HepG2 (cell line): ENCODE measurements around the gene CHST13. TPM values are rescaled to one million over a fixed set of nuclear protein-coding genes. Genes with fewer than 3 reads are reported as not detected.

Source experiments
- BORCS8-MEF2B ChIP-seq: sonication (generic); formaldehyde crosslinking; IDR thresholded peaks from 2 replicates; pipeline ENCODE4 v1.8.0; 2022; ENCODE audit warnings: mild to moderate bottlenecking, missing genetic modification reagents
- CTCF ChIP-seq: sonication (generic); formaldehyde crosslinking; IDR thresholded peaks from 2 replicates; pipeline ENCODE4 v1.5.0; 2020; ENCODE audit warnings: mild to moderate bottlenecking, missing genetic modification reagents, moderate library complexity
- DPF2 ChIP-seq: sonication (generic); formaldehyde crosslinking; IDR thresholded peaks from 2 replicates; pipeline ENCODE4 v1.4.0; 2020; ENCODE audit warnings: mild to moderate bottlenecking, low read depth, missing genetic modification reagents, borderline replicate concordance
- FOXP4 ChIP-seq: sonication (generic); formaldehyde crosslinking; IDR thresholded peaks from 2 replicates; pipeline ENCODE4 v1.4.0; 2020; ENCODE audit warnings: missing genetic modification reagents
- MXD4 ChIP-seq: IDR thresholded peaks from 2 replicates; pipeline ENCODE4 v1.6.1; 2016; ENCODE audit warnings: mild to moderate bottlenecking, missing biosample characterization, missing genetic modification reagents
- NCOR1 ChIP-seq: fragments of 200-600 bp; sonication (generic); IDR thresholded peaks from 2 replicates; pipeline ENCODE4 v1.7.0; 2017; ENCODE audit warnings: antibody characterized with exemption, low read length, borderline replicate concordance
- POLR2G ChIP-seq: fragments of 200-400 bp; formaldehyde crosslinking; IDR thresholded peaks from 2 replicates; pipeline ENCODE4 v1.6.1; 2018; ENCODE audit warnings: mild to moderate bottlenecking, low read depth, low read length, moderate library complexity
- PPARG ChIP-seq: conservative IDR thresholded peaks from 2 replicates; pipeline ENCODE4 v1.6.1; 2016; ENCODE audit warnings: missing biosample characterization, missing genetic modification reagents
- RAD21 ChIP-seq: fragments of 450-650 bp; formaldehyde crosslinking; IDR thresholded peaks from 2 replicates; pipeline ENCODE4 v1.5.0; 2020; ENCODE audit warnings: mild to moderate bottlenecking
- RXRB ChIP-seq: IDR thresholded peaks from 2 replicates; pipeline ENCODE4 v1.6.1; 2016; ENCODE audit warnings: borderline replicate concordance, missing genetic modification reagents, missing compliant biosample characterization
- SOX13 ChIP-seq, 3 experiments: fragments of 450-650 bp in 1 of 3; sonication (generic) in 1 of 3; formaldehyde crosslinking in 1 of 3; IDR thresholded peaks in 2 of 3; conservative IDR thresholded peaks in 1 of 3; 2 replicates each; pipeline versions ENCODE4 v1.5.0 to v1.6.1; 2016 to 2020; ENCODE audit warnings: antibody characterized with exemption in 1 of 3, mild to moderate bottlenecking in 1 of 3, missing compliant biosample characterization in 1 of 3, missing genetic modification reagents in 1 of 3, moderate library complexity in 1 of 3
- SSRP1 ChIP-seq: IDR thresholded peaks from 2 replicates; pipeline ENCODE4 v1.6.1; 2016; ENCODE audit warnings: control low read depth
- ZBTB44 ChIP-seq: sonication (generic); formaldehyde crosslinking; IDR thresholded peaks from 2 replicates; pipeline ENCODE4 v1.4.0; 2020; ENCODE audit warnings: missing genetic modification reagents
- ZBTB7B ChIP-seq: sonication (generic); formaldehyde crosslinking; IDR thresholded peaks from 2 replicates; pipeline ENCODE4 v1.4.0; 2020; ENCODE audit warnings: missing genetic modification reagents
- polyA plus RNA-seq, 8 experiments: library from polyadenylated mRNA; depleted of rRNA in 3 of 8; stranded (reverse) in 7 of 8; unstranded in 1 of 8; fragments of >200 nt; fragmentation: Illumina TruSeq in 4 of 8; extraction: Trizol in 4 of 8; gene quantifications; 2 replicates each; pipeline versions ENCODE4 v1.2.1 to v1.2.3, GENCODE V29; 2011 to 2016; ENCODE audit warnings: low read depth in 4 of 8, missing spikeins in 1 of 8, mixed read lengths in 1 of 8; ENCODE audit not compliant: insufficient read depth in 1 of 8
- total RNA-seq, 5 experiments: library from RNA; depleted of rRNA; stranded (reverse); fragments of >200 nt; fragmentation: Illumina TruSeq; extraction: Trizol; gene quantifications; 2 replicates each; pipeline ENCODE4 v1.2.3, GENCODE V29; 2016; ENCODE audit warnings: low read depth in 1 of 5
- TF ChIP-seq, protein P1 (sequence below), 2 experiments: sonication (generic) in 1 of 2; formaldehyde crosslinking in 1 of 2; IDR thresholded peaks; 2 replicates each; pipeline versions ENCODE4 v1.4.0 to v1.6.1; 2018 to 2020; ENCODE audit warnings: missing genetic modification reagents in 2 of 2, borderline replicate concordance in 1 of 2, low read depth in 1 of 2, mild to moderate bottlenecking in 1 of 2, missing biosample characterization in 1 of 2
- TF ChIP-seq, protein P2 (sequence below): IDR thresholded peaks from 2 replicates; pipeline ENCODE4 v1.6.1; 2016; ENCODE audit warnings: missing compliant biosample characterization, missing genetic modification reagents, borderline replicate concordance
- TF ChIP-seq, protein P3 (sequence below): sonication (generic); formaldehyde crosslinking; IDR thresholded peaks from 2 replicates; pipeline ENCODE4 v1.4.0; 2020; ENCODE audit warnings: missing genetic modification reagents

CHST13 gene
- total and polyA plus RNA-seq, 2 of the 13 experiments (the other 11 are each of a cell fraction or from before 2014, with no cell fraction given), result 32.0 to 43.1 TPM

DNA sequence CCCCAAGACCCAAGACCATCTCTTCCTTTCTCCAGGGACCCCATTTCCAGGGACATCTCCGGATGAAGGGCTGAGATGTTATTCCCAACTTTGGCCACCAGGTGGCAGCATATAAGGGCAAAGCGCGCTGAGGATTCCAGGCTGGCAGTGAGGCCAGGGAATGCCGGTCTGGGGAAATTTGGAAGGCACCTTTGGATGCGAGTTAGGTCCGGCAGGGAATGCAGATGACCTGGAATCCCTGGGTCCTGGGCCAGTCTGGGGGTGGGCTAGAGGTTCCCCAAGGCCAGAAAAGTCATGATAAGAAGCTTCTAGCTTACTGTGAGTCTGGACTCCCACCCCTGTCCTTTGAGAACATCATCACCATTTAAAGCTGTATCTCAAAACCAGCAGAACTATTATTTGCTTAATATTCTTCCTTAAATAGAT lies 1.6 kb upstream of the CHST13 start (continued):
- TF ChIP-seq FOXP4 (CRISPR knock-in tag), result 0 out of 2 replicates have a peak, but pooled peaks have one; percentile 10
- 0 out of 2 replicates have a peak, but pooled peaks have one; percentile 17 for TF ChIP-seq NCOR1
- TF ChIP-seq RAD21, result peak; percentile 80
- TF ChIP-seq POLR2G, result 0 out of 2 replicates have a peak, but pooled peaks have one; percentile 38
- TF ChIP-seq DPF2 (CRISPR knock-in tag), result no peak
- TF ChIP-seq, protein P1, sequence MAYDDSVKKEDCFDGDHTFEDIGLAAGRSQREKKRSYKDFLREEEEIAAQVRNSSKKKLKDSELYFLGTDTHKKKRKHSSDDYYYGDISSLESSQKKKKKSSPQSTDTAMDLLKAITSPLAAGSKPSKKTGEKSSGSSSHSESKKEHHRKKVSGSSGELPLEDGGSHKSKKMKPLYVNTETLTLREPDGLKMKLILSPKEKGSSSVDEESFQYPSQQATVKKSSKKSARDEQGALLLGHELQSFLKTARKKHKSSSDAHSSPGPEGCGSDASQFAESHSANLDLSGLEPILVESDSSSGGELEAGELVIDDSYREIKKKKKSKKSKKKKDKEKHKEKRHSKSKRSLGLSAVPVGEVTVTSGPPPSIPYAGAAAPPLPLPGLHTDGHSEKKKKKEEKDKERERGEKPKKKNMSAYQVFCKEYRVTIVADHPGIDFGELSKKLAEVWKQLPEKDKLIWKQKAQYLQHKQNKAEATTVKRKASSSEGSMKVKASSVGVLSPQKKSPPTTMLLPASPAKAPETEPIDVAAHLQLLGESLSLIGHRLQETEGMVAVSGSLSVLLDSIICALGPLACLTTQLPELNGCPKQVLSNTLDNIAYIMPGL (CRISPR knock-in tag; IDR thresholded peaks at IDR 0.05; ENCODE audit: borderline replicate concordance in 1 of 2, low read depth in 1 of 2), result peak; percentile 33 to 47; a peak in 2 of 4 replicates
- TF ChIP-seq ZBTB44 (CRISPR knock-in tag), result no peak
- peak; percentile 30; the same call in 1 of the 2 replicates for TF ChIP-seq RXRB (CRISPR knock-in tag)
- TF ChIP-seq SSRP1 (CRISPR knock-in tag), result 0 out of 2 replicates have a peak, but pooled peaks have one; percentile 64
- TF ChIP-seq ZBTB7B, result peak; percentile 46; the same call in 1 of the 2 replicates
- TF ChIP-seq SOX13 (IDR thresholded peaks at IDR 0.05), result no peak
- peak in 1 of 2 experiments; percentile 12; a peak in 1 of 4 replicates for TF ChIP-seq SOX13 (CRISPR knock-in tag; conservative IDR thresholded peaks at IDR 0.05 in 1 of 2, IDR thresholded peaks at IDR 0.05 in 1 of 2)
- TF ChIP-seq, protein P2, sequence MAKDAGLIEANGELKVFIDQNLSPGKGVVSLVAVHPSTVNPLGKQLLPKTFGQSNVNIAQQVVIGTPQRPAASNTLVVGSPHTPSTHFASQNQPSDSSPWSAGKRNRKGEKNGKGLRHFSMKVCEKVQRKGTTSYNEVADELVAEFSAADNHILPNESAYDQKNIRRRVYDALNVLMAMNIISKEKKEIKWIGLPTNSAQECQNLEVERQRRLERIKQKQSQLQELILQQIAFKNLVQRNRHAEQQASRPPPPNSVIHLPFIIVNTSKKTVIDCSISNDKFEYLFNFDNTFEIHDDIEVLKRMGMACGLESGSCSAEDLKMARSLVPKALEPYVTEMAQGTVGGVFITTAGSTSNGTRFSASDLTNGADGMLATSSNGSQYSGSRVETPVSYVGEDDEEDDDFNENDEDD (CRISPR knock-in tag), result peak; percentile 38; the same call in 1 of the 2 replicates
- TF ChIP-seq PPARG (CRISPR knock-in tag), result 0 out of 2 replicates have a peak, but pooled peaks have one; percentile 9
- TF ChIP-seq, protein P3, sequence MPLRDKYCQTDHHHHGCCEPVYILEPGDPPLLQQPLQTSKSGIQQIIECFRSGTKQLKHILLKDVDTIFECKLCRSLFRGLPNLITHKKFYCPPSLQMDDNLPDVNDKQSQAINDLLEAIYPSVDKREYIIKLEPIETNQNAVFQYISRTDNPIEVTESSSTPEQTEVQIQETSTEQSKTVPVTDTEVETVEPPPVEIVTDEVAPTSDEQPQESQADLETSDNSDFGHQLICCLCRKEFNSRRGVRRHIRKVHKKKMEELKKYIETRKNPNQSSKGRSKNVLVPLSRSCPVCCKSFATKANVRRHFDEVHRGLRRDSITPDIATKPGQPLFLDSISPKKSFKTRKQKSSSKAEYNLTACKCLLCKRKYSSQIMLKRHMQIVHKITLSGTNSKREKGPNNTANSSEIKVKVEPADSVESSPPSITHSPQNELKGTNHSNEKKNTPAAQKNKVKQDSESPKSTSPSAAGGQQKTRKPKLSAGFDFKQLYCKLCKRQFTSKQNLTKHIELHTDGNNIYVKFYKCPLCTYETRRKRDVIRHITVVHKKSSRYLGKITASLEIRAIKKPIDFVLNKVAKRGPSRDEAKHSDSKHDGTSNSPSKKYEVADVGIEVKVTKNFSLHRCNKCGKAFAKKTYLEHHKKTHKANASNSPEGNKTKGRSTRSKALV (CRISPR knock-in tag), result peak; percentile 50; the same call in 1 of the 2 replicates
- TF ChIP-seq BORCS8-MEF2B (CRISPR knock-in tag), result 0 out of 2 replicates have a peak, but pooled peaks have one; percentile 25
- 0 out of 2 replicates have a peak, but pooled peaks have one; percentile 14 for TF ChIP-seq MXD4 (CRISPR knock-in tag)
- peak; percentile 93 for TF ChIP-seq CTCF (CRISPR knock-in tag)
